Endothelial cell of umbilical vein (primary cell): ENCODE data around the gene LTBP2. TPM values are rescaled to one million over a fixed set of nuclear protein-coding genes. Genes with fewer than 3 reads are reported as not detected.

ENCODE experiments used
- BruUV-seq: library from RNA; stranded (reverse); fragments of 400-500 nt; replicated peaks from 2 replicates; lab custom pipeline; 2021; lab: Mats Ljungman, UMichigan
- CTCF ChIA-PET: fragments of 300-600, 350-600 bp; sonication (Branson Sonifier 250); formaldehyde crosslinking; loops from one replicate; lab custom pipeline; 2021; ENCODE audit warnings: antibody characterized with exemption, inconsistent platforms; lab: Charles Lee
- POLR2A ChIA-PET: fragments of 300-600, 350-600 bp; sonication (Branson Sonifier 250); formaldehyde crosslinking; loops from one replicate; lab custom pipeline; 2021; ENCODE audit warnings: antibody characterized with exemption, inconsistent platforms; lab: Charles Lee
- DNase-seq: peaks from one replicate; pipeline ENCODE4 v3.0.0-alpha.2; 2011; ENCODE audit warnings: low read depth, low spot score
- FAIRE-seq: peaks from 2 replicates; lab custom pipeline; 2011; peaks lifted over from hg19 to GRCh38; lab: Jason Lieb, UNC
- H2AFZ ChIP-seq: 2 replicates; pipeline ENCODE4 v1.6.0; 2012; ENCODE audit warnings: low read depth, low read length, control low read depth, inconsistent platforms
- H3K27ac ChIP-seq: 2 replicates; pipeline ENCODE4 v1.5.1; 2011; ENCODE audit warnings: low read depth, mild to moderate bottlenecking, control low read depth, low read length, moderate library complexity; ENCODE audit not compliant: insufficient read depth
- H3K27me3 ChIP-seq, 2 experiments: 2 replicates each; pipeline versions ENCODE4 v1.6.0 to v1.6.1; 2011; ENCODE audit warnings: low read length in 2 of 2, mixed read lengths in 1 of 2; ENCODE audit not compliant: control insufficient read depth in 2 of 2, insufficient read depth in 2 of 2
- H3K36me3 ChIP-seq, 2 experiments: 2 replicates in 1 of 2; 3 replicates in 1 of 2; pipeline ENCODE4 v1.5.1; 2011; ENCODE audit warnings: low read length in 2 of 2, mild to moderate bottlenecking in 1 of 2, moderate library complexity in 1 of 2; ENCODE audit not compliant: control insufficient read depth in 2 of 2, insufficient read depth in 2 of 2; ENCODE audit errors: extremely low read depth in 1 of 2
- H3K4me1 ChIP-seq: 3 replicates; pipeline ENCODE4 v1.5.1; 2011; ENCODE audit warnings: mild to moderate bottlenecking, low read length; ENCODE audit not compliant: control insufficient read depth, insufficient read depth; ENCODE audit errors: extremely low read depth
- H3K4me2 ChIP-seq: 2 replicates; pipeline ENCODE4 v1.6.1; 2011; ENCODE audit warnings: low read length, control low read depth, mixed read lengths; ENCODE audit not compliant: insufficient read depth
- H3K4me3 ChIP-seq, 3 experiments: fragments of 200-600 bp in 1 of 3; sonication (generic), shearing (Covaris generic) in 1 of 3; replicated peaks in 1 of 3; 2 replicates each; pipeline ENCODE4 v1.5.1; 2011 to 2016; ENCODE audit warnings: control low read depth in 3 of 3, low read length in 3 of 3, mild to moderate bottlenecking in 2 of 3, inconsistent platforms in 1 of 3, low read depth in 1 of 3, moderate library complexity in 1 of 3; ENCODE audit not compliant: insufficient read depth in 1 of 3
- H3K79me2 ChIP-seq: 2 replicates; pipeline ENCODE4 v1.6.0; 2012; ENCODE audit warnings: low read length, inconsistent platforms; ENCODE audit not compliant: control insufficient read depth, insufficient read depth
- H3K9ac ChIP-seq: replicated peaks from 2 replicates; pipeline ENCODE3; 2011; ENCODE audit warnings: low read length, control low read depth; ENCODE audit not compliant: insufficient read depth; ENCODE audit errors: extremely low read depth
- H3K9me1 ChIP-seq: replicated peaks from 3 replicates; pipeline ENCODE4 v1.6.0; 2011; ENCODE audit warnings: mild to moderate bottlenecking, low read length; ENCODE audit not compliant: control insufficient read depth, insufficient read depth; ENCODE audit errors: extremely low read depth
- H3K9me3 ChIP-seq: replicated peaks from 2 replicates; pipeline ENCODE4 v1.5.1; 2012; ENCODE audit warnings: low read length, inconsistent platforms; ENCODE audit not compliant: control insufficient read depth, insufficient read depth
- H4K20me1 ChIP-seq: replicated peaks from 2 replicates; pipeline ENCODE3; 2011; ENCODE audit warnings: mild to moderate bottlenecking, low read length; ENCODE audit not compliant: control insufficient read depth, insufficient read depth; ENCODE audit errors: extremely low read depth
- CTCF ChIP-seq, 2 donors: IDR thresholded peaks; 1 replicate in 1 of 2; 2 replicates in 1 of 2; pipeline ENCODE4 v1.5.1; 2011; ENCODE audit warnings: low read length in 2 of 2, mild to moderate bottlenecking in 2 of 2, moderate library complexity in 2 of 2, control low read depth in 1 of 2, inconsistent platforms in 1 of 2, low read depth in 1 of 2; ENCODE audit not compliant: insufficient read depth in 1 of 2; ENCODE audit errors: extremely low read depth in 1 of 2
- EZH2 ChIP-seq: IDR thresholded peaks from 2 replicates; pipeline ENCODE4 v1.6.1; 2012; ENCODE audit warnings: borderline replicate concordance, low read depth, mild to moderate bottlenecking, moderate library complexity, low read length, inconsistent platforms; ENCODE audit not compliant: severe bottlenecking
- FOS ChIP-seq: IDR thresholded peaks from 2 replicates; pipeline ENCODE4 v1.6.1; 2011; ENCODE audit warnings: mild to moderate bottlenecking, low read length, moderate library complexity, borderline replicate concordance; ENCODE audit not compliant: insufficient read depth
- GATA2 ChIP-seq: IDR thresholded peaks from 2 replicates; pipeline ENCODE4 v1.7.0; 2011; ENCODE audit warnings: low read depth, mild to moderate bottlenecking, moderate library complexity, mixed read lengths, low read length; ENCODE audit not compliant: insufficient read length, insufficient read depth
- JUN ChIP-seq: IDR thresholded peaks from 2 replicates; pipeline ENCODE4 v1.6.1; 2011; ENCODE audit warnings: borderline replicate concordance, low read depth; ENCODE audit not compliant: insufficient read length, insufficient read depth
- MAX ChIP-seq: IDR thresholded peaks from 2 replicates; pipeline ENCODE4 v1.6.1; 2011; ENCODE audit not compliant: insufficient read depth, insufficient read length
- MYC ChIP-seq: IDR thresholded peaks from one replicate; pipeline ENCODE4 v1.6.1; 2011; ENCODE audit warnings: mild to moderate bottlenecking, low read depth, low read length
- POLR2A ChIP-seq: IDR thresholded peaks from 2 replicates; pipeline ENCODE4 v1.6.1; 2012; ENCODE audit warnings: low read depth, mild to moderate bottlenecking, control low read depth, low read length
- POLR2AphosphoS5 ChIP-seq: IDR thresholded peaks from 2 replicates; pipeline ENCODE4 v1.6.1; 2012; ENCODE audit warnings: low read depth, mild to moderate bottlenecking, control low read depth, low read length, moderate library complexity; ENCODE audit not compliant: insufficient read depth
- dilution Hi-C: fragments of 300-500 bp; cut with MboI; formaldehyde crosslinking; loops from one replicate; pipeline ENCODE4 v1.15.0; 2019; ENCODE audit warnings: low sequenced_read_pairs; ENCODE audit not compliant: extremely low pct_ligation_motif_present
- intact Hi-C: fragments of 100-400 bp; cut with micrococcal nuclease; formaldehyde crosslinking; loops from one replicate; pipeline ENCODE4 v1.10.0; 2022
- polyA plus RNA-seq, 4 experiments: library from polyadenylated mRNA; depleted of rRNA in 3 of 4; stranded (reverse) in 3 of 4; unstranded in 1 of 4; fragments of >200 nt; gene quantifications; 2 replicates each; pipeline versions ENCODE4 v1.2.1 to v1.2.3, GENCODE V29; 2011 to 2012; ENCODE audit warnings: missing spikeins in 1 of 4
- total RNA-seq: library from RNA; stranded (reverse); gene quantifications from 2 replicates; pipeline ENCODE4 v1.2.3, GENCODE V29; 2021

The LTBP2 gene
- total and polyA plus RNA-seq, 2 donors (not counting 3 experiments of a cell fraction or from before 2014, with no cell fraction given) = 209 to 268 TPM

GRCh38 chr14:74577247-74577947 lies 34.6 kb downstream of the LTBP2 start:
- Histone ChIP-seq H3K36me3 (peaks cover 2 to 10% of the 10 kb centered on the region in 2 experiments), H3K9me3 (no peaks in the 10 kb centered on the region), H3K27ac (no peak overlapping the region), H3K27me3 (no peaks in the 10 kb centered on the region), H3K79me2 (peaks cover 88% of the 10 kb centered on the region), H3K9me1 (no peaks in the 10 kb centered on the region), H3K4me3 (no peak overlapping the region), H3K9ac (no peak overlapping the region), H2AFZ (no peak overlapping the region), H3K4me2 (no peak overlapping the region), H4K20me1 (no peaks in the 10 kb centered on the region), H3K4me1 (peaks cover 49% of the 10 kb centered on the region)
- FAIRE-seq = no peak
- intact Hi-C loops = no loop called here
- CTCF ChIA-PET = no interaction called here
- TF ChIP-seq FOS = no peak
- no peak for TF ChIP-seq EZH2
- TF ChIP-seq CTCF (IDR thresholded peaks at IDR 0.05; ENCODE audit: extremely low read depth in 1 of 2, insufficient read depth in 1 of 2, low read depth in 1 of 2, low read length in 2 of 2) = no peak
- TF ChIP-seq POLR2A = no peak
- no peak for TF ChIP-seq JUN
- TF ChIP-seq MYC = no peak
- TF ChIP-seq MAX = no peak
- TF ChIP-seq GATA2 = no peak
- no peak for TF ChIP-seq POLR2AphosphoS5
- no peak for DNase-seq
- no TSS peak for BruUV-seq
- dilution Hi-C loops = no loop called here
- POLR2A ChIA-PET = no interaction called here
